Erythroblast (primary cell): ENCODE results near the gene USP5.

Experiments
- GATA1 ChIP-seq: IDR thresholded peaks from 2 replicates; pipeline ENCODE4 v1.6.1; 2011; ENCODE audit warnings: low read depth, mild to moderate bottlenecking, control low read depth, low read length, moderate library complexity
- POLR2A ChIP-seq: IDR thresholded peaks from 2 replicates; pipeline ENCODE4 v1.6.1; 2011; ENCODE audit warnings: mild to moderate bottlenecking, low read length

DNA sequence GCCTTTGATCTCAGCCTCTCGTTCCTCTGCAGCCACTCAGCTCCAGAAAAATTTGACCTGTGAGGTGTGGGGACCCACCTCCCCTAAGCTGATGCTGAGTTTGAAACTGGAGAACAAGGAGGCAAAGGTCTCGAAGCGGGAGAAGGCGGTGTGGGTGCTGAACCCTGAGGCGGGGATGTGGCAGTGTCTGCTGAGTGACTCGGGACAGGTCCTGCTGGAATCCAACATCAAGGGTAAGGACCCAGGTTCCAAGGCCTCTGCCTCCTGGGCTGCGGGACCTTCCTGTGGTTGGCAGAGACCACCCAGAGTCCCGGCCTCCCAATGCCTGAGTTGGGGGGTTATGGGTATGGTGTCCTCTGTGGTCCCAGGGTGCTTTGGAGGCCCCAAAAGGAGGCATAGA lies 34.9 kb upstream of the USP5 start:
- no peak for TF ChIP-seq POLR2A
- TF ChIP-seq GATA1, result no peak
